ENCODE measurements around the gene ESM1.

DNA sequence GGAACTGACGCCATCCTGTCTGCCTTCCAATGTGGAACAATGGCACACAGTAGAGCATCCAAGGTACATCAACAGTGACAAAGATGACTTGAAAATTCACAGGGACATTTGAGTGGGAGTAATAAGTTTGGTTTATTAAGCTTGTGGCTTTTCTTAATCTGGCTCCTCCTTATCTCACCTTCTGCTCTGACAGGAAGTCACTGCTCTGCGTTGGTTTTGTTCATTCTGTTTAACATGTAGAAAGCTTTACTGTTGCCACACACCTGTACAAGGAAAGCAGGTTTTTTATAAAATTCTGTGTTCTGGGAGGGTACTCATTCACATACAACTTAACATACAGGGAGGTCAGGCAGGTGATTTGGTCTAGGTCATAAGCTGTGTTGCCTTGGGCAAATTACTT is 37.1 kb upstream of the ESM1 start:
- TF ChIP-seq POLR2A (IDR thresholded peaks at IDR 0.05; ENCODE audit: low read depth, low read length) (no peak), POLR2AphosphoS5 (IDR thresholded peaks at IDR 0.05; ENCODE audit: low read depth, low read length) (no peak)
